ENCODE data around the gene ARHGAP40. TPM values are rescaled to one million over a fixed set of nuclear protein-coding genes. Genes with fewer than 3 reads are reported as not detected.

ARHGAP40 gene
- total RNA-seq, 4 donors from 2014 or later = not detected

DNA sequence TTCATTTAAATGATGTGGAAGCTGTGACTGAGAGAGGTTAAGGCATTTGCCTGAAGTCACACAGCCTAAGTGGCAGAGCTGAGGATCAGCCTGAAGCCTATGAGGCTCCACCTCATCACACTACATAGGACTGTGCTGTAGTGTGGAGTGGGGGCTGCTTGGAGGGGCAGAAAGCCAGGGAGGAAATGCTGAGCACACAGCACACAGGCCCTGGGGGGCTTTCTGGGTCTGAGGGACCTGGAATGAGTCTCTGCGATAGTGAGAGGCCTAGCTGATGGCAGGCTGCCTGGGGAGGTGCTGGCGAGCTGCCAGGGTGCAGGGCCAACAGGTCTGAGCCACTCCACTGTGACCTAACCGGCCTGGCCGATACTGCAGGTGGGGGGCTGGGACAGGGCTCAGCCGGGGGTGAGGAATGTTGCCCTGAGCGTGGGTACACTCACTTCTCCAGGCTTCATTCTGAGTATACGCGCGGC is 2.2 kb upstream of the ARHGAP40 start:
- Histone ChIP-seq H3K9me3 (no peaks in the 10 kb centered on the region), H3K4me3 (no peak overlapping the region), H3K27ac (no peak overlapping the region), H3K4me1 (peaks cover 0 to 5% (median 0%) of the 10 kb centered on the region in 3 donors), H3K36me3 (no peaks in the 10 kb centered on the region), H3K27me3 (peaks cover 57% of the 10 kb centered on the region)
- 24 to 45% methylated on average over 4 of the region's 9 CpGs for WGBS, 2 donors (ENCODE audit: low coverage in 1 of 2)
- no peak for TF ChIP-seq EP300 (IDR thresholded peaks at IDR 0.05)
- TF ChIP-seq POLR2A (IDR thresholded peaks at IDR 0.05) = no peak
- TF ChIP-seq, protein P1, sequence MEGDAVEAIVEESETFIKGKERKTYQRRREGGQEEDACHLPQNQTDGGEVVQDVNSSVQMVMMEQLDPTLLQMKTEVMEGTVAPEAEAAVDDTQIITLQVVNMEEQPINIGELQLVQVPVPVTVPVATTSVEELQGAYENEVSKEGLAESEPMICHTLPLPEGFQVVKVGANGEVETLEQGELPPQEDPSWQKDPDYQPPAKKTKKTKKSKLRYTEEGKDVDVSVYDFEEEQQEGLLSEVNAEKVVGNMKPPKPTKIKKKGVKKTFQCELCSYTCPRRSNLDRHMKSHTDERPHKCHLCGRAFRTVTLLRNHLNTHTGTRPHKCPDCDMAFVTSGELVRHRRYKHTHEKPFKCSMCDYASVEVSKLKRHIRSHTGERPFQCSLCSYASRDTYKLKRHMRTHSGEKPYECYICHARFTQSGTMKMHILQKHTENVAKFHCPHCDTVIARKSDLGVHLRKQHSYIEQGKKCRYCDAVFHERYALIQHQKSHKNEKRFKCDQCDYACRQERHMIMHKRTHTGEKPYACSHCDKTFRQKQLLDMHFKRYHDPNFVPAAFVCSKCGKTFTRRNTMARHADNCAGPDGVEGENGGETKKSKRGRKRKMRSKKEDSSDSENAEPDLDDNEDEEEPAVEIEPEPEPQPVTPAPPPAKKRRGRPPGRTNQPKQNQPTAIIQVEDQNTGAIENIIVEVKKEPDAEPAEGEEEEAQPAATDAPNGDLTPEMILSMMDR (IDR thresholded peaks at IDR 0.05) = no peak
- TF ChIP-seq POLR2AphosphoS5 (IDR thresholded peaks at IDR 0.05) = no peak
- ATAC-seq = no peak

DNA sequence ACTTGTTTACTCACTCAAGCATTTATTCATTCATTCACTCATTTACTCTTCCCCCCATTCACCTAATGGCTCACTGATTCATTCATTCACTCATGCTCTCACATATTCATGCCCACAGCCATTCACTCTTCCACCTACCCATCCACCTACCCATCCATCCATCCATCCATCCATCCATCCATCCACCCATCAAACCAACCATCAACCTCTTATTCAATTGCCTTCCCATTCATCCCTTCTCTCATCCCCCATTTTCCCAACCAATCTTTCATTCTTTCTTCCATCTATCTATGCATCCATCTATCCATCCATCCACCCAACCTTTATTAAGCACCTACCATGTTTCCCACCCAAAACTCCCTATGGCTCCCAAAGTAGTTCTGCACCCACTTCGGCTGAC is 1.6 kb upstream of the ARHGAP40 start:
- H3K27ac ChIP-seq = no peak overlapping the region
- no peak for ATAC-seq
- WGBS, 2 donors (ENCODE audit: low coverage in 1 of 2) = 100% methylated on average over 1 of the region's 1 CpG
- peaks cover 60% of the 10 kb centered on the region for H3K27me3 ChIP-seq
- H3K9me3 ChIP-seq = no peaks in the 10 kb centered on the region
- no peak overlapping the region for H3K4me3 ChIP-seq
- TF ChIP-seq POLR2AphosphoS5 (IDR thresholded peaks at IDR 0.05) (no peak), EP300 (IDR thresholded peaks at IDR 0.05) (no peak), POLR2A (IDR thresholded peaks at IDR 0.05) (no peak)
- TF ChIP-seq, protein P1 (IDR thresholded peaks at IDR 0.05) = no peak
- no peaks in the 10 kb centered on the region for H3K36me3 ChIP-seq
- H3K4me1 ChIP-seq = peaks cover 0 to 5% (median 0%) of the 10 kb centered on the region in 3 donors

DNA sequence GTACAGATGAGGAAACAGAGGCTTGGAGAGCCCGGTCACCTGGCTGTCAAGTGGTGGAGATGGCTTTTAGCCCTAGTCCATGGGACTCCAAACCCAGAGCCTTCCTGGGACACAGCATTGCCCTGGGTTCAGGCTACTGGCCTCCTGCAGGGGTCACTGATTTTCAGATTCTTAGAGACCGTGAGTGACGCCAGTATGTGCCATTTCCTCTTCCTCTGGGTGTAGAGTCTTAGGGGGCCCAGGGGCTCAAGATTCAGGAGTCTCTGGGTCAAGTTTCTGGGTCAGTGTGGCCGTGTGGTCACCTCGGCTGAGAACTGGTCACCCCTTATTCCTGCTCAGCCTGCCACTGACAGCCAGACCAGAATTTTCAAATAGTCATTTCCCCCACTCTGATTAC is 574 bp downstream of the ARHGAP40 start:
- 30 to 32% methylated on average over 2 to 5 of the region's 5 CpGs for WGBS, 2 donors (ENCODE audit: low coverage in 1 of 2)
- Histone ChIP-seq H3K27ac (no peak overlapping the region), H3K9me3 (no peaks in the 10 kb centered on the region), H3K27me3 (peaks cover 71% of the 10 kb centered on the region), H3K4me3 (no peak overlapping the region), H3K36me3 (no peaks in the 10 kb centered on the region), H3K4me1 (peaks cover 0 to 5% (median 0%) of the 10 kb centered on the region in 3 donors)
- ATAC-seq = no peak
- TF ChIP-seq EP300 (IDR thresholded peaks at IDR 0.05) = no peak
- no peak for TF ChIP-seq POLR2AphosphoS5 (IDR thresholded peaks at IDR 0.05)
- TF ChIP-seq, protein P1 (IDR thresholded peaks at IDR 0.05) = no peak
- TF ChIP-seq POLR2A (IDR thresholded peaks at IDR 0.05) = no peak

DNA sequence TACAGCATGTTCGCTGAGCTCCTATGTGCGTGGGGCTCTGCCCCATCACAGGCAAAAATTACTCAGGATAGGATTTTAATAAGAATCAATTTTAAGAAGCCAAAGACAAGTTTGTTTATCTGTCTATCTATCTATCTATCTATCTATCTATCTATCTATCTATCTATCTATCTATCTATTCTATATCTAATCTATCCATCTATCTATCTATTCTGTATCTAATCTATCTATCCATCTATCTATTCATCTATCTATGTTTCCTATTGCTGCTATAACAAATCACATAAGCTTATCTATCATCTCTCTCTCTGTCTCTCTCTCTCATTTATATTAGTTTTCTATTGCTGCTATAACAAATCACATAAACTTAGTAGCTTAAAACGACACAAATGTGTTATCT is 1.7 kb downstream of the ARHGAP40 start:
- H3K9me3 ChIP-seq = no peaks in the 10 kb centered on the region
- H3K4me3 ChIP-seq = no peak overlapping the region
- no peak overlapping the region for H3K27ac ChIP-seq
- no peak for TF ChIP-seq POLR2AphosphoS5 (IDR thresholded peaks at IDR 0.05)
- TF ChIP-seq, protein P1 (IDR thresholded peaks at IDR 0.05) = no peak
- no peak for TF ChIP-seq POLR2A (IDR thresholded peaks at IDR 0.05)
- no peak for TF ChIP-seq EP300 (IDR thresholded peaks at IDR 0.05)
- WGBS, 2 donors (ENCODE audit: low coverage in 1 of 2) = 65 to 80% methylated on average over 1 to 3 of the region's 3 CpGs
- peaks cover 80% of the 10 kb centered on the region for H3K27me3 ChIP-seq
- H3K4me1 ChIP-seq = peaks cover 0 to 5% (median 0%) of the 10 kb centered on the region in 3 donors
- ATAC-seq = no peak
- no peaks in the 10 kb centered on the region for H3K36me3 ChIP-seq

DNA sequence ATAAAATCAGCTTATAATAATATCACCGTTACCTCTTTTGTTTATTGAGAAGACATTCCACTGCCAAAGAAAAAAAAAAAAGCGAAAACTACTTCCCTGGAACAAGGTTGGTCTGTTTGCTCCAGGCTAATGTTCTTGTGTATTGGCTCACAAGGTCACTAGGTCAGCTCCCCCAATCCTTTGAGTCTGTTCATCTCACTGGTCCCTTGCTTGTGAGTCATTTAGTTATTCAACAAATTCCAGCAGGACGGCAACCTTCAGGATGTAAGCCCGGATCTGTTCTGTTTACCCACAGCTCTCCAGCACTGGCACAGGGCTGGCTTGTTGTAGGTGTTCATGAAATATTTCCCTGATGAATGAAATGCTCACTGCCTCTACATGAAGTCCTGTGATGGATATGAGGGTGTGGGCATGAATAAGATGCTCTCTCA is 3.3 kb downstream of the ARHGAP40 start:
- peaks cover 87% of the 10 kb centered on the region for H3K27me3 ChIP-seq
- 43 to 51% methylated on average over 2 to 4 of the region's 4 CpGs for WGBS, 2 donors (ENCODE audit: low coverage in 1 of 2)

More for the DNA sequence above, 3.3 kb downstream of the ARHGAP40 start:
- Histone ChIP-seq H3K36me3 (no peaks in the 10 kb centered on the region), H3K9me3 (no peaks in the 10 kb centered on the region), H3K27ac (no peak overlapping the region), H3K4me1 (peaks cover 0 to 5% (median 0%) of the 10 kb centered on the region in 3 donors), H3K4me3 (no peak overlapping the region)
- ATAC-seq = no peak
- TF ChIP-seq POLR2A (IDR thresholded peaks at IDR 0.05) = no peak
- TF ChIP-seq EP300 (IDR thresholded peaks at IDR 0.05) = no peak
- TF ChIP-seq, protein P1 (IDR thresholded peaks at IDR 0.05) = no peak
- TF ChIP-seq POLR2AphosphoS5 (IDR thresholded peaks at IDR 0.05) = no peak
